Adrenal gland (tissue), 12 donors: ENCODE results near the gene LIF. TPM values are rescaled to one million over a fixed set of nuclear protein-coding genes. Genes with fewer than 3 reads are reported as not detected.

Experiments
- DNase-seq, 7 donors: peaks; one replicate each; pipeline ENCODE4 v3.0.0-alpha.2; 2019 to 2020
- H3K27ac ChIP-seq, 5 donors: fragments of 200-600 bp; sonication (generic) in 4 of 5; 1 replicate in 3 of 5; 2 replicates in 2 of 5; pipeline versions ENCODE4 v1.5.1 to v1.8.0; 2016 to 2020; ENCODE audit warnings: mild to moderate bottlenecking in 1 of 5
- H3K27me3 ChIP-seq: fragments of 200-600 bp; 2 replicates; pipeline ENCODE4 v1.8.0; 2021
- H3K36me3 ChIP-seq, 2 donors: fragments of 200-600 bp; replicated peaks in 1 of 2; 1 replicate in 1 of 2; 2 replicates in 1 of 2; pipeline versions ENCODE4 v1.5.1 to v1.8.0; 2018 to 2022
- H3K4me1 ChIP-seq, 2 donors: fragments of 200-600 bp; replicated peaks in 1 of 2; 1 replicate in 1 of 2; 2 replicates in 1 of 2; pipeline versions ENCODE4 v1.5.1 to v1.8.0; 2018 to 2021
- H3K4me3 ChIP-seq, 4 donors: fragments of 200-600 bp; sonication (generic) in 3 of 4; one replicate each; pipeline ENCODE4 v1.5.1; 2016 to 2018
- H3K9me3 ChIP-seq, 3 donors: fragments of 200-600 bp; sonication (generic) in 1 of 3; replicated peaks in 1 of 3; 1 replicate in 2 of 3; 2 replicates in 1 of 3; pipeline versions ENCODE4 v1.5.1 to v1.8.0; 2016 to 2021
- CTCF ChIP-seq, 6 experiments: fragments of 450-650 bp in 4 of 6; fragments of 200-600 bp in 2 of 6; sonication (generic) in 1 of 6; IDR thresholded peaks; 1 replicate in 5 of 6; 2 replicates in 1 of 6; pipeline versions ENCODE4 v1.5.1 to v1.8.0; 2016 to 2021; ENCODE audit warnings: antibody characterized with exemption in 6 of 6, mild to moderate bottlenecking in 2 of 6, moderate library complexity in 1 of 6
- POLR2A ChIP-seq, 2 donors: fragments of 450-650 bp; IDR thresholded peaks; one replicate each; pipeline ENCODE4 v1.6.1; 2017; ENCODE audit warnings: antibody characterized with exemption in 2 of 2, mild to moderate bottlenecking in 2 of 2, moderate library complexity in 1 of 2
- WGBS, 4 donors: extraction: QIAGEN DNeasy Blood & Tissue Kit in 2 of 4; methylation state at CpG; one replicate each; pipeline versions ENCODE4 v1.1.5 to v1.1.7; 2013 to 2017; 5-methylcytosine and 5-hydroxymethylcytosine counted together
- intact Hi-C, 2 donors: fragments of 100-400 bp; cut with DNase I; formaldehyde crosslinking; loops; one replicate each; pipeline versions ENCODE4 v1.14.1 to v1.15.0; 2022 to 2023
- polyA plus RNA-seq, 3 donors: library from polyadenylated mRNA; stranded (reverse); fragments of 200-250 nt in 2 of 3; fragments of 350-450 nt in 1 of 3; fragmentation: Illumina TruSeq in 1 of 3; extraction: RNeasy Lipid Tissue Mini Kit (QIAGEN cat#74804) in 1 of 3; gene quantifications; one replicate each; pipeline ENCODE4 v1.2.3, GENCODE V29; 2013 to 2014
- total RNA-seq, 9 donors: library from RNA; depleted of rRNA in 4 of 9; stranded (reverse); fragments of >200 nt in 4 of 9; fragments of 120-200 nt in 1 of 9; fragmentation: NEBNext Ultra II Directional in 1 of 9; extraction: Animal tissue kit (Norgen Biotek cat#: 25700) in 1 of 9; gene quantifications; one replicate each; pipeline versions ENCODE4 v1.1.0 to v1.2.4, GENCODE V29; 2013 to 2023
- donor health status: healthy with polysubstance abuse.
- donor health status: Bipolar disorder and iron deficiency.
- donor health status: DM: yes; HTN: yes; CAD: no.
- donor health status: DM: no; HTN: no; CAD: no.
- donor health status: DM: no; HTN: no; CAD: no.
- donor health status: DM: yes; HTN: yes; CAD: no.

Gene LIF
- total and polyA plus RNA-seq, 12 donors: 0.06 to 9.3 (median 1.5) TPM

GRCh38 chr22:30230787-30231461 is 15.6 kb downstream of the LIF start:
- H3K4me1 ChIP-seq: peaks cover 15% of the 10 kb centered on the region in 2 donors
- intact Hi-C loops: no loop called here
- no peaks in the 10 kb centered on the region for H3K27me3 ChIP-seq
- TF ChIP-seq CTCF (IDR thresholded peaks at IDR 0.05) (no peak), POLR2A (IDR thresholded peaks at IDR 0.05) (no peak)
- no peak overlapping the region for H3K4me3 ChIP-seq
- H3K36me3 ChIP-seq: no peaks in the 10 kb centered on the region
- no peaks in the 10 kb centered on the region for H3K9me3 ChIP-seq
- no peak for DNase-seq
- H3K27ac ChIP-seq: no peak overlapping the region
- WGBS, 4 donors: 88 to 95% (median 90%) methylated on average over 9 of the region's 9 CpGs

- no peaks in the 10 kb centered on the region for H3K36me3 ChIP-seq
- WGBS, 4 donors: 84 to 97% (median 91%) methylated on average over 3 of the region's 3 CpGs
- TF ChIP-seq CTCF (IDR thresholded peaks at IDR 0.05): no peak
- TF ChIP-seq POLR2A (IDR thresholded peaks at IDR 0.05): no peak
- H3K9me3 ChIP-seq: no peaks in the 10 kb centered on the region
- H3K4me1 ChIP-seq: peaks cover 9% of the 10 kb centered on the region in 2 donors
- H3K4me3 ChIP-seq: no peak overlapping the region
- H3K27ac ChIP-seq: no peak overlapping the region
- intact Hi-C loops: no loop called here
- no peak for DNase-seq
- no peaks in the 10 kb centered on the region for H3K27me3 ChIP-seq
These were observed 16.2 kb downstream of the LIF start for GRCh38 chr22:30230330-30230729.

GRCh38 chr22:30228509-30229359 is 17.8 kb downstream of the LIF start:
- Histone ChIP-seq H3K27ac (no peak overlapping the region), H3K4me1 (no peaks in the 10 kb centered on the region), H3K36me3 (no peaks in the 10 kb centered on the region), H3K9me3 (no peaks in the 10 kb centered on the region), H3K4me3 (no peak overlapping the region), H3K27me3 (no peaks in the 10 kb centered on the region)
- no peak for TF ChIP-seq CTCF (IDR thresholded peaks at IDR 0.05)
- TF ChIP-seq POLR2A (IDR thresholded peaks at IDR 0.05): no peak
- 67 to 80% (median 74%) methylated on average over 10 to 21 of the region's 21 CpGs for WGBS, 4 donors
- intact Hi-C loops: no loop called here
- DNase-seq: no peak

GRCh38 chr22:30227438-30228228 is 18.9 kb downstream of the LIF start:
- no peak overlapping the region for H3K4me3 ChIP-seq
- no peak for DNase-seq

More at GRCh38 chr22:30227438-30228228, 18.9 kb downstream of the LIF start:
- no peaks in the 10 kb centered on the region for H3K9me3 ChIP-seq
- intact Hi-C loops: no loop called here
- no peaks in the 10 kb centered on the region for H3K36me3 ChIP-seq
- no peak overlapping the region for H3K27ac ChIP-seq
- WGBS, 4 donors: 68 to 87% (median 84%) methylated on average over 4 of the region's 4 CpGs
- no peaks in the 10 kb centered on the region for H3K27me3 ChIP-seq
- H3K4me1 ChIP-seq: no peaks in the 10 kb centered on the region
- TF ChIP-seq POLR2A (IDR thresholded peaks at IDR 0.05) (no peak), CTCF (IDR thresholded peaks at IDR 0.05) (no peak)
